22Rv1 (cell line): ENCODE data around the gene ZNF3.

Experiments used
- ZFX ChIP-seq: fragments of 450-650 bp; IDR thresholded peaks from 2 replicates; pipeline ENCODE4 v1.6.1; 2017; ENCODE audit warnings: antibody characterized with exemption, borderline replicate concordance
- TF ChIP-seq, protein P1 (sequence below): fragments of 450-650 bp; IDR thresholded peaks from 2 replicates; pipeline ENCODE4 v1.5.1; 2017; ENCODE audit warnings: mild to moderate bottlenecking

DNA sequence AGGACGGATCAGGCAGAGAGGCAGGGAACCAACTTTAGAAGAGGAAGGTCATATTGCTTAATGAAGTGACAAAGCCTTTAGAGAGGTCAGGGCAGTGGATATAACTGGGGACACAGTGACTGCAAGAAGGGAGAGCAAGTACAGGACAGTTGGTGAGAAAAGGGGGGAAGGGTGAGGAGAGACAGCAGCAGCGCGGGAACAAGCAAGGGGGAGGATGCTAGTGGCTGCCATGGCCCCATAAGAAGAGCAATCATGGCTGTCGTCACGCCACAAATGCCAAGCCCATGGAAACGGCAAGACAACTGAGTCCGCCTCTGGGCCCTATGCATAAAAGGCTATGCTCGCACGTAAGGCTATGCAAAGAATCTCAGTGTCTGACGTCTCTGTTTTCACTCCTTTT is 9.1 kb downstream of the ZNF3 start:
- TF ChIP-seq, protein P1, sequence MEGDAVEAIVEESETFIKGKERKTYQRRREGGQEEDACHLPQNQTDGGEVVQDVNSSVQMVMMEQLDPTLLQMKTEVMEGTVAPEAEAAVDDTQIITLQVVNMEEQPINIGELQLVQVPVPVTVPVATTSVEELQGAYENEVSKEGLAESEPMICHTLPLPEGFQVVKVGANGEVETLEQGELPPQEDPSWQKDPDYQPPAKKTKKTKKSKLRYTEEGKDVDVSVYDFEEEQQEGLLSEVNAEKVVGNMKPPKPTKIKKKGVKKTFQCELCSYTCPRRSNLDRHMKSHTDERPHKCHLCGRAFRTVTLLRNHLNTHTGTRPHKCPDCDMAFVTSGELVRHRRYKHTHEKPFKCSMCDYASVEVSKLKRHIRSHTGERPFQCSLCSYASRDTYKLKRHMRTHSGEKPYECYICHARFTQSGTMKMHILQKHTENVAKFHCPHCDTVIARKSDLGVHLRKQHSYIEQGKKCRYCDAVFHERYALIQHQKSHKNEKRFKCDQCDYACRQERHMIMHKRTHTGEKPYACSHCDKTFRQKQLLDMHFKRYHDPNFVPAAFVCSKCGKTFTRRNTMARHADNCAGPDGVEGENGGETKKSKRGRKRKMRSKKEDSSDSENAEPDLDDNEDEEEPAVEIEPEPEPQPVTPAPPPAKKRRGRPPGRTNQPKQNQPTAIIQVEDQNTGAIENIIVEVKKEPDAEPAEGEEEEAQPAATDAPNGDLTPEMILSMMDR, result no peak
- no peak for TF ChIP-seq ZFX
